SK-N-SH (cell line): ENCODE data around the gene SLC25A29. TPM values are rescaled to one million over a fixed set of nuclear protein-coding genes. Genes with fewer than 3 reads are reported as not detected.
A peak's percentile ranks its signal among the peaks of the same experiment; 100 is the strongest.

Experiments
- CTCF ChIA-PET: fragments of 300-600, 350-600 bp; formaldehyde crosslinking; extraction: SDS; loops from one replicate; lab custom pipeline; 2021; lab: Yijun Ruan, JAX
- POLR2A ChIA-PET: fragments of 350-600 bp; sonication (Branson Sonifier 250); formaldehyde crosslinking; extraction: SDS; loops from one replicate; lab custom pipeline; 2020; ENCODE audit warnings: antibody characterized with exemption, inconsistent platforms; lab: Yijun Ruan, JAX
- DNase-seq: peaks from one replicate; pipeline ENCODE4 v3.0.0; 2012
- H2AFZ ChIP-seq: fragments of 200-600 bp; sonication (generic); 2 replicates; pipeline ENCODE4 v1.8.1; 2016; ENCODE audit warnings: antibody characterized with exemption, mild to moderate bottlenecking, low read depth
- H3F3A ChIP-seq: fragments of 200-600 bp; sonication (generic); replicated peaks from 2 replicates; pipeline ENCODE3; 2016; ENCODE audit warnings: antibody characterized with exemption, mild to moderate bottlenecking; ENCODE audit not compliant: insufficient read depth
- H3K27ac ChIP-seq, 2 experiments: fragments of 200-500 bp in 1 of 2; fragments of 200-600 bp in 1 of 2; sonication (Bioruptor generic) in 1 of 2; sonication (generic), shearing (Covaris generic) in 1 of 2; 2 replicates each; pipeline versions ENCODE4 v1.5.1 to v1.6.1; 2014 to 2016; ENCODE audit warnings: low read depth in 2 of 2, inconsistent platforms in 1 of 2, low read length in 1 of 2, mild to moderate bottlenecking in 1 of 2, mixed read lengths in 1 of 2
- H3K27me3 ChIP-seq: fragments of 200-600 bp; sonication (generic), shearing (Covaris generic); 2 replicates; pipeline ENCODE4 v1.6.1; 2016; ENCODE audit warnings: mixed run types; ENCODE audit not compliant: insufficient read depth
- H3K36me3 ChIP-seq, 2 experiments: fragments of 200-500 bp in 1 of 2; fragments of 200-600 bp in 1 of 2; sonication (Bioruptor generic) in 1 of 2; sonication (generic) in 1 of 2; replicated peaks in 1 of 2; 2 replicates each; pipeline versions ENCODE3 to v1.5.1; 2014 to 2016; ENCODE audit warnings: low read length in 1 of 2, mild to moderate bottlenecking in 1 of 2; ENCODE audit not compliant: insufficient read depth in 2 of 2, control insufficient read depth in 1 of 2
- H3K4me1 ChIP-seq, 2 experiments: fragments of 200-500 bp in 1 of 2; fragments of 200-600 bp in 1 of 2; sonication (Bioruptor generic) in 1 of 2; sonication (generic), shearing (Covaris generic) in 1 of 2; 2 replicates each; pipeline versions ENCODE4 v1.5.1 to v1.6.1; 2014 to 2016; ENCODE audit warnings: low read depth in 1 of 2, low read length in 1 of 2, mixed run types in 1 of 2; ENCODE audit not compliant: insufficient read depth in 2 of 2, control insufficient read depth in 1 of 2
- H3K4me2 ChIP-seq: fragments of 200-600 bp; sonication (generic), shearing (Covaris generic); 2 replicates; pipeline ENCODE4 v1.6.1; 2017; ENCODE audit warnings: mixed run types
- H3K4me3 ChIP-seq, 2 experiments: fragments of 200-500 bp in 1 of 2; fragments of 200-600 bp in 1 of 2; sonication (Bioruptor generic) in 1 of 2; sonication (generic), shearing (Covaris generic) in 1 of 2; 2 replicates each; pipeline versions ENCODE4 v1.5.1 to v1.8.1; 2014 to 2016; ENCODE audit warnings: low read depth in 2 of 2, inconsistent platforms in 1 of 2, low read length in 1 of 2, mild to moderate bottlenecking in 1 of 2, mixed read lengths in 1 of 2, moderate library complexity in 1 of 2
- H3K79me2 ChIP-seq: fragments of 200-600 bp; sonication (generic); 2 replicates; pipeline ENCODE4 v1.8.1; 2017; ENCODE audit warnings: mild to moderate bottlenecking; ENCODE audit not compliant: insufficient read depth
- H3K9ac ChIP-seq: fragments of 200-600 bp; sonication (generic); 2 replicates; pipeline ENCODE4 v1.6.1; 2017; ENCODE audit warnings: mixed run types
- H3K9me2 ChIP-seq: fragments of 200-600 bp; sonication (generic); 2 replicates; pipeline ENCODE4 v1.6.1; 2017; ENCODE audit warnings: mixed run types
- H3K9me3 ChIP-seq: fragments of 200-600 bp; sonication (generic); 2 replicates; pipeline ENCODE4 v1.6.1; 2017; ENCODE audit warnings: mixed run types, mild to moderate bottlenecking, moderate library complexity
- H4K20me1 ChIP-seq: fragments of 200-600 bp; sonication (generic); 2 replicates; pipeline ENCODE4 v1.6.1; 2017; ENCODE audit warnings: mild to moderate bottlenecking, mixed run types; ENCODE audit not compliant: insufficient read depth
- EZH2phosphoT487 ChIP-seq: fragments of 200-600 bp; sonication (generic); IDR thresholded peaks from 2 replicates; pipeline ENCODE4 v1.6.1; 2017; ENCODE audit warnings: low read depth, mixed run types, mild to moderate bottlenecking, antibody characterized with exemption, moderate library complexity, borderline replicate concordance
- FOSL2 ChIP-seq: IDR thresholded peaks from 2 replicates; pipeline ENCODE4 v1.4.0; 2012; ENCODE audit warnings: low read depth, mild to moderate bottlenecking, moderate library complexity, borderline replicate concordance
- FOXM1 ChIP-seq: IDR thresholded peaks from 2 replicates; pipeline ENCODE4 v1.4.0; 2012; ENCODE audit warnings: low read depth, mild to moderate bottlenecking
- GABPA ChIP-seq: IDR thresholded peaks from 2 replicates; pipeline ENCODE4 v1.4.0; 2012; ENCODE audit warnings: low read depth, mild to moderate bottlenecking
- GATA2 ChIP-seq: sonication (generic); formaldehyde crosslinking; IDR thresholded peaks from 2 replicates; pipeline ENCODE4 v1.5.0; 2020; ENCODE audit warnings: mild to moderate bottlenecking, missing genetic modification reagents
- RAD21 ChIP-seq: IDR thresholded peaks from 2 replicates; pipeline ENCODE4 v1.6.1; 2012; ENCODE audit warnings: mild to moderate bottlenecking, low read length
- TAF1 ChIP-seq: IDR thresholded peaks from 2 replicates; pipeline ENCODE4 v1.6.1; 2012; ENCODE audit warnings: low read depth, mild to moderate bottlenecking, low read length, moderate library complexity, borderline replicate concordance
- WGBS: methylation state at CpG from one replicate; pipeline ENCODE4 v1.1.6; 2017; ENCODE audit warnings: low lambda C conversion rate; 5-methylcytosine and 5-hydroxymethylcytosine counted together
- polyA plus RNA-seq, 3 experiments: library from polyadenylated mRNA; depleted of rRNA; stranded (reverse); fragments of >200 nt; gene quantifications; 2 replicates each; pipeline ENCODE4 v1.2.3, GENCODE V29; 2012
- TF ChIP-seq, protein P1 (sequence below): IDR thresholded peaks from 2 replicates; pipeline ENCODE4 v1.6.1; 2012; ENCODE audit warnings: mild to moderate bottlenecking, low read depth, low read length, moderate library complexity
- TF ChIP-seq, protein P2 (sequence below): fragments of 200-600 bp; sonication (generic); IDR thresholded peaks from 2 replicates; pipeline ENCODE4 v1.6.1; 2017; ENCODE audit warnings: antibody characterized with exemption, mild to moderate bottlenecking, moderate library complexity
- TF ChIP-seq, protein P3 (sequence below): fragments of 150-350 bp; IDR thresholded peaks from 2 replicates; pipeline ENCODE4 v1.6.1; 2017; ENCODE audit warnings: antibody characterized with exemption, low read length, low read depth, borderline replicate concordance

SLC25A29 gene
- polyA plus RNA-seq, 1 of the 3 experiments (the other 2 are of a cell fraction): 66.9 TPM

DNA sequence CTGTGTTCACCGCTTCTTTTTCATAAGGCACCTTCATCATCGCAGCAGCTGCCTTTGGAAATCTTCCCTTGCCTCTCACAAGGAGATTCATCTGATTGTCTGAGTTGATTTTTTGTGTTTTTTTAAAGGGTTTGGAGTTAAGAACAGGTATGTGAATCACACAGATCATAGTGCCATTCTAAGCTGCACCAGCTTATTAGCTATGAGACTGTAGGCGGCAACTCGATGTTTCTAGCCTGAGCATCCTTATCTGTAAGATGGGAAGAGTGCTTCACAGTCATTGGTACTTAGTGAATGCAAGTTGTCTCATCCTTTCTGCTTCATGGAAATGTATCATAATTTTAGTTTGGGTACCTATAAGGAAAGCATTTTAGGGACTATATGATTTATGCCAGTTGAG is 32.0 kb downstream of the SLC25A29 start:
- Histone ChIP-seq H3K36me3 (peaks cover 26 to 37% of the 10 kb centered on the region in 2 experiments), H3K4me1 (peaks cover 4 to 10% of the 10 kb centered on the region in 2 experiments), H3F3A (peaks cover 9% of the 10 kb centered on the region), H3K9me2 (no peaks in the 10 kb centered on the region), H3K4me2 (no peak overlapping the region), H2AFZ (no peak overlapping the region), H3K9ac (no peak overlapping the region), H3K9me3 (no peaks in the 10 kb centered on the region), H3K27ac (no peak overlapping the region; a peak in 1 of 4 replicates), H3K4me3 (no peak overlapping the region), H4K20me1 (peaks cover 92% of the 10 kb centered on the region), H3K27me3 (no peaks in the 10 kb centered on the region), H3K79me2 (peaks cover 100% of the 10 kb centered on the region)
- no peak for DNase-seq
- ChIA-PET CTCF (interaction anchor here (1.1 to 8.9 kb wide), 4 partner anchors 10 to 102 kb away, joined by 4 to 58 read pairs (median 14); partner anchors contain the start of gene WDR25), POLR2A (no interaction called here)
- WGBS: 98% methylated on average over 4 of the region's 4 CpGs
- no peak for TF ChIP-seq FOSL2
- TF ChIP-seq, protein P1, sequence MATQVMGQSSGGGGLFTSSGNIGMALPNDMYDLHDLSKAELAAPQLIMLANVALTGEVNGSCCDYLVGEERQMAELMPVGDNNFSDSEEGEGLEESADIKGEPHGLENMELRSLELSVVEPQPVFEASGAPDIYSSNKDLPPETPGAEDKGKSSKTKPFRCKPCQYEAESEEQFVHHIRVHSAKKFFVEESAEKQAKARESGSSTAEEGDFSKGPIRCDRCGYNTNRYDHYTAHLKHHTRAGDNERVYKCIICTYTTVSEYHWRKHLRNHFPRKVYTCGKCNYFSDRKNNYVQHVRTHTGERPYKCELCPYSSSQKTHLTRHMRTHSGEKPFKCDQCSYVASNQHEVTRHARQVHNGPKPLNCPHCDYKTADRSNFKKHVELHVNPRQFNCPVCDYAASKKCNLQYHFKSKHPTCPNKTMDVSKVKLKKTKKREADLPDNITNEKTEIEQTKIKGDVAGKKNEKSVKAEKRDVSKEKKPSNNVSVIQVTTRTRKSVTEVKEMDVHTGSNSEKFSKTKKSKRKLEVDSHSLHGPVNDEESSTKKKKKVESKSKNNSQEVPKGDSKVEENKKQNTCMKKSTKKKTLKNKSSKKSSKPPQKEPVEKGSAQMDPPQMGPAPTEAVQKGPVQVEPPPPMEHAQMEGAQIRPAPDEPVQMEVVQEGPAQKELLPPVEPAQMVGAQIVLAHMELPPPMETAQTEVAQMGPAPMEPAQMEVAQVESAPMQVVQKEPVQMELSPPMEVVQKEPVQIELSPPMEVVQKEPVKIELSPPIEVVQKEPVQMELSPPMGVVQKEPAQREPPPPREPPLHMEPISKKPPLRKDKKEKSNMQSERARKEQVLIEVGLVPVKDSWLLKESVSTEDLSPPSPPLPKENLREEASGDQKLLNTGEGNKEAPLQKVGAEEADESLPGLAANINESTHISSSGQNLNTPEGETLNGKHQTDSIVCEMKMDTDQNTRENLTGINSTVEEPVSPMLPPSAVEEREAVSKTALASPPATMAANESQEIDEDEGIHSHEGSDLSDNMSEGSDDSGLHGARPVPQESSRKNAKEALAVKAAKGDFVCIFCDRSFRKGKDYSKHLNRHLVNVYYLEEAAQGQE: no peak
- TF ChIP-seq TAF1: no peak
- TF ChIP-seq, protein P2, sequence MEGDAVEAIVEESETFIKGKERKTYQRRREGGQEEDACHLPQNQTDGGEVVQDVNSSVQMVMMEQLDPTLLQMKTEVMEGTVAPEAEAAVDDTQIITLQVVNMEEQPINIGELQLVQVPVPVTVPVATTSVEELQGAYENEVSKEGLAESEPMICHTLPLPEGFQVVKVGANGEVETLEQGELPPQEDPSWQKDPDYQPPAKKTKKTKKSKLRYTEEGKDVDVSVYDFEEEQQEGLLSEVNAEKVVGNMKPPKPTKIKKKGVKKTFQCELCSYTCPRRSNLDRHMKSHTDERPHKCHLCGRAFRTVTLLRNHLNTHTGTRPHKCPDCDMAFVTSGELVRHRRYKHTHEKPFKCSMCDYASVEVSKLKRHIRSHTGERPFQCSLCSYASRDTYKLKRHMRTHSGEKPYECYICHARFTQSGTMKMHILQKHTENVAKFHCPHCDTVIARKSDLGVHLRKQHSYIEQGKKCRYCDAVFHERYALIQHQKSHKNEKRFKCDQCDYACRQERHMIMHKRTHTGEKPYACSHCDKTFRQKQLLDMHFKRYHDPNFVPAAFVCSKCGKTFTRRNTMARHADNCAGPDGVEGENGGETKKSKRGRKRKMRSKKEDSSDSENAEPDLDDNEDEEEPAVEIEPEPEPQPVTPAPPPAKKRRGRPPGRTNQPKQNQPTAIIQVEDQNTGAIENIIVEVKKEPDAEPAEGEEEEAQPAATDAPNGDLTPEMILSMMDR: no peak
- no peak for TF ChIP-seq EZH2phosphoT487
- no peak for TF ChIP-seq GABPA
- TF ChIP-seq GATA2 (CRISPR knock-in tag): no peak
- no peak for TF ChIP-seq FOXM1

DNA sequence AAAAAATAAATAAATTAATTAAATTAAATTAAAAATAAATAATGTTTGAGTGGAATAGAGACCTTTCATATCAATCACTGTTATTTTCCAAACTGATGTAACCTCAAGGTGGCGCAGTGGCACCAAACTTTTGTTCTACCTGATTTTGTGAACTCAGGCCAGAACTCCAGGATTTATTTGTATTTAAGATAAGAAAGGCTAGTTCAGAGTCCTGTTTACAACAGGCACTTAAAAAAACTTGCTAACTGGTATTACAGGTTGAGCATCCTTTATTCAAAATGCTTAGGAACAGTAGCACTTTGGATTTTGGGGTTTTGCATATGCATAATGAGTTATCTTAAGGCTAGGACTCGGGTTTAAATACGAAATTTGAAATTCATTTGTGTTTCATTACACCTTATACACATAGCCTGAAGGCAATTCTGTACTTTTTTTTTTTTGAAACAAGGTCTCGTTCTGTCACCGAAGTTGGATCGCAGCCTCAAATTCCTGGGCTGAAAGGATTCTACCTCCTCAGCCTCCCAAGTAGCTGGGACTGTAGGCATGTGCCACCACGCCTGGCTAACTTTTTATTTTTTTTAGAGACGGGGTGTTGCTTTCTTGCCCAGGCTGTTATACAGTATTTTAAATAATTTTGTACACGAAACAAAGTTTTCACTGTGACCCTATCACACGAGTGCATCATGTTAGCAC is 34.9 kb downstream of the SLC25A29 start:
- H4K20me1 ChIP-seq: peaks cover 93% of the 10 kb centered on the region
- POLR2A ChIA-PET: interaction anchor here (0.6 kb wide), 1 partner anchor 19 kb away, joined by 3 read pairs; no protein-coding TSS in a partner anchor
- H2AFZ ChIP-seq: no peak overlapping the region
- no peaks in the 10 kb centered on the region for H3K9me3 ChIP-seq
- H3K4me1 ChIP-seq: no peaks in the 10 kb centered on the region
- H3K27me3 ChIP-seq: no peaks in the 10 kb centered on the region
- DNase-seq: no peak
- H3K79me2 ChIP-seq: peaks cover 100% of the 10 kb centered on the region
- H3K27ac ChIP-seq: no peak overlapping the region
- no peak overlapping the region for H3K4me2 ChIP-seq
- CTCF ChIA-PET: interaction anchor here (1.0 to 8.9 kb wide), 5 partner anchors 9 to 105 kb away, joined by 3 to 58 read pairs (median 6); partner anchors contain the start of gene WDR25
- 94% methylated on average over 10 of the region's 10 CpGs for WGBS
- TF ChIP-seq, protein P3, sequence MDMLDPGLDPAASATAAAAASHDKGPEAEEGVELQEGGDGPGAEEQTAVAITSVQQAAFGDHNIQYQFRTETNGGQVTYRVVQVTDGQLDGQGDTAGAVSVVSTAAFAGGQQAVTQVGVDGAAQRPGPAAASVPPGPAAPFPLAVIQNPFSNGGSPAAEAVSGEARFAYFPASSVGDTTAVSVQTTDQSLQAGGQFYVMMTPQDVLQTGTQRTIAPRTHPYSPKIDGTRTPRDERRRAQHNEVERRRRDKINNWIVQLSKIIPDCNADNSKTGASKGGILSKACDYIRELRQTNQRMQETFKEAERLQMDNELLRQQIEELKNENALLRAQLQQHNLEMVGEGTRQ: no peak
- TF ChIP-seq, protein P2: peak; percentile 49
- TF ChIP-seq RAD21 (peak; percentile 57), FOXM1 (no peak)
- TF ChIP-seq, all 33 proteins: peak for 2
- no peak overlapping the region for H3K4me3 ChIP-seq
- H3K9me2 ChIP-seq: no peaks in the 10 kb centered on the region
- H3K9ac ChIP-seq: no peak overlapping the region
- peaks cover 12 to 16% of the 10 kb centered on the region in 2 experiments for H3K36me3 ChIP-seq
- H3F3A ChIP-seq: peaks cover 6% of the 10 kb centered on the region
